ENCODE results near the gene TUBB4B. TPM values are rescaled to one million over a fixed set of nuclear protein-coding genes. Genes with fewer than 3 reads are reported as not detected.

TUBB4B gene
- total RNA-seq, 1 donor from 2014 or later = 148 TPM

GRCh38 chr9:137286975-137287383 is 45.9 kb downstream of the TUBB4B start:
- Mint-ChIP-seq H3K9me3 (no peaks in the 10 kb centered on the region), H3K4me1 (peaks cover 2% of the 10 kb centered on the region), H3K27ac (no peak overlapping the region), H3K27me3 (ENCODE audit: low read depth) (peaks cover 17% of the 10 kb centered on the region), H3K36me3 (no peaks in the 10 kb centered on the region), H3K4me3 (no peak overlapping the region)
- no peak for DNase-seq (ENCODE audit: low spot score in 2 of 2, unreplicated experiment in 2 of 2)
- TF ChIP-seq CTCF (IDR thresholded peaks at IDR 0.05; ENCODE audit: unreplicated experiment) = no peak

GRCh38 chr9:137293094-137293481 is 52.0 kb downstream of the TUBB4B start:
- H3K27me3 Mint-ChIP-seq (ENCODE audit: low read depth) = peaks cover 42% of the 10 kb centered on the region
- no peak overlapping the region for H3K4me3 Mint-ChIP-seq
- H3K36me3 Mint-ChIP-seq = no peaks in the 10 kb centered on the region
- no peak for DNase-seq (ENCODE audit: low spot score in 2 of 2, unreplicated experiment in 2 of 2)
- peaks cover 7% of the 10 kb centered on the region for H3K4me1 Mint-ChIP-seq
- no peak for TF ChIP-seq CTCF (IDR thresholded peaks at IDR 0.05; ENCODE audit: unreplicated experiment)
- H3K27ac Mint-ChIP-seq = no peak overlapping the region
- H3K9me3 Mint-ChIP-seq = no peaks in the 10 kb centered on the region

Other genes starting within 250 kb of the TUBB4B start
- 51.1 to 58.3 TPM (median 53.1 TPM) in 3 replicates for gene PAXX, start 248.9 kb upstream of the TUBB4B start, total RNA-seq
- 1.5 to 2.9 TPM (median 1.7 TPM) in 3 replicates for gene CLIC3, start 244.7 kb upstream of the TUBB4B start, total RNA-seq
- gene ABCA2, start 213.1 kb upstream of the TUBB4B start, total RNA-seq = 57.7 to 59.3 TPM (median 58.7 TPM) in 3 replicates
- gene FUT7, start 209.2 kb upstream of the TUBB4B start, total RNA-seq = 0.09 to 0.13 TPM in 2 of 3 replicates, not detected in the other
- gene NPDC1, start 195.1 kb upstream of the TUBB4B start, total RNA-seq = 75.8 to 84.0 TPM (median 77.9 TPM) in 3 replicates
- gene ENTPD2, start 187.2 kb upstream of the TUBB4B start, total RNA-seq = 4.8 to 6.3 TPM (median 5.2 TPM) in 3 replicates
- 5.7 to 6.2 TPM (median 5.9 TPM) in 3 replicates for gene SAPCD2, start 170.7 kb upstream of the TUBB4B start, total RNA-seq
- 4.6 to 5.7 TPM (median 5.5 TPM) in 3 replicates for gene UAP1L1, start 163.8 kb upstream of the TUBB4B start, total RNA-seq
- 61.1 to 65.1 TPM (median 61.2 TPM) in 3 replicates for gene MAN1B1, start 154.3 kb upstream of the TUBB4B start, total RNA-seq
- gene DPP7, start 126.6 kb upstream of the TUBB4B start, total RNA-seq = 149 to 159 TPM (median 157 TPM) in 3 replicates
- 0.58 to 0.99 TPM (median 0.64 TPM) in 3 replicates for gene GRIN1, start 102.1 kb upstream of the TUBB4B start, total RNA-seq
- not detected in 3 replicates for gene LRRC26, start 71.2 kb upstream of the TUBB4B start, total RNA-seq
- gene TMEM210, start 69.2 kb upstream of the TUBB4B start, total RNA-seq = not detected in 3 replicates
- gene ANAPC2, start 52.7 kb upstream of the TUBB4B start, total RNA-seq = 86.1 to 89.3 TPM (median 87.1 TPM) in 3 replicates
- 40.9 to 43.8 TPM (median 42.8 TPM) in 3 replicates for gene SSNA1, start 52.6 kb upstream of the TUBB4B start, total RNA-seq
- gene TPRN, start 40.5 kb upstream of the TUBB4B start, total RNA-seq = 16.7 to 18.5 TPM (median 17.6 TPM) in 3 replicates
- 32.7 to 35.5 TPM (median 33.0 TPM) in 3 replicates for gene TMEM203, start 35.6 kb upstream of the TUBB4B start, total RNA-seq
- gene NDOR1, start 35.6 kb upstream of the TUBB4B start, total RNA-seq = 22.4 to 24.3 TPM (median 23.5 TPM) in 3 replicates
- 13.6 to 16.0 TPM (median 13.9 TPM) in 3 replicates for gene RNF208, start 19.0 kb upstream of the TUBB4B start, total RNA-seq
- 1.5 to 1.9 TPM (median 1.7 TPM) in 3 replicates for gene CYSRT1, start 16.1 kb upstream of the TUBB4B start, total RNA-seq
- gene RNF224, start 13.8 kb upstream of the TUBB4B start, total RNA-seq = 0.16 to 0.41 TPM (median 0.29 TPM) in 3 replicates
- gene SLC34A3, start 10.4 kb upstream of the TUBB4B start, total RNA-seq = 0.23 to 0.27 TPM in 2 of 3 replicates, not detected in the other
- 0.18 to 0.29 TPM in 2 of 3 replicates, not detected in the other for gene STPG3, start 10.0 kb downstream of the TUBB4B start, total RNA-seq
- 51.6 to 54.8 TPM (median 53.3 TPM) in 3 replicates for gene NELFB, start 14.0 kb downstream of the TUBB4B start, total RNA-seq
- 5.7 to 6.5 TPM (median 6.5 TPM) in 3 replicates for gene TOR4A, start 36.4 kb downstream of the TUBB4B start, total RNA-seq
- gene NRARP, start 61.0 kb downstream of the TUBB4B start, total RNA-seq = 7.4 to 9.6 TPM (median 9.2 TPM) in 3 replicates
- gene EXD3, start 181.9 kb downstream of the TUBB4B start, total RNA-seq = 37.2 to 38.2 TPM (median 37.3 TPM) in 3 replicates
- gene NOXA1, start 182.1 kb downstream of the TUBB4B start, total RNA-seq = 19.9 to 22.1 TPM (median 21.4 TPM) in 3 replicates
- gene ENTPD8, start 200.1 kb downstream of the TUBB4B start, total RNA-seq = 1.4 to 1.7 TPM (median 1.6 TPM) in 3 replicates
- 85.3 to 85.6 TPM (median 85.3 TPM) in 3 replicates for gene NSMF, start 218.0 kb downstream of the TUBB4B start, total RNA-seq